GM18505 (cell line): Measurements from ENCODE around the gene CDH2.

Source experiments
- ATAC-seq: cut with Tn5 transposase; IDR thresholded peaks from one replicate; pipeline ENCODE4 v1.9.1; 2021; ENCODE audit not compliant: unreplicated experiment
- POLR2A ChIP-seq: IDR thresholded peaks from 4 replicates; pipeline ENCODE4 v1.6.1; 2011; ENCODE audit warnings: borderline replicate concordance; ENCODE audit not compliant: insufficient read depth, insufficient read length; ENCODE audit errors: extremely low read depth

Gene CDH2

DNA sequence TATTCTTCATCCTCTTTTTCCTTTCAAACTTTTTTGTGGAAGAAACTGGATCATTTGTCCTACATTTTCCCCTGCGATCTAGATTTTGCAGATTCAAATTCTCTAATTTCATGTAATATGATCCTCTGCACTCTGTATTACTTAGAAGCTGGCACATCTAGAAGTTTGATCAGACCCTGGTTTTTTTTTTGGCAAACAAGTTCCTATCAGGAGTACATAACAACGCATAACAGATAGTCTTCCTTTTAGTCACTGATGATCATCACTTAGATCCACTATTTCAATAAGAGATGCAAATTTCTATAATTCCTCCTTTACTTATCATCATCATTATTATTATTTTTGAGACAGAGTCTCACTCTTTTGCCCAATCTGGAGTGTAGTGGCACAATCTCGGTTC lies 117.1 kb downstream of the CDH2 start:
- no peak for ATAC-seq
- TF ChIP-seq POLR2A: no peak

DNA sequence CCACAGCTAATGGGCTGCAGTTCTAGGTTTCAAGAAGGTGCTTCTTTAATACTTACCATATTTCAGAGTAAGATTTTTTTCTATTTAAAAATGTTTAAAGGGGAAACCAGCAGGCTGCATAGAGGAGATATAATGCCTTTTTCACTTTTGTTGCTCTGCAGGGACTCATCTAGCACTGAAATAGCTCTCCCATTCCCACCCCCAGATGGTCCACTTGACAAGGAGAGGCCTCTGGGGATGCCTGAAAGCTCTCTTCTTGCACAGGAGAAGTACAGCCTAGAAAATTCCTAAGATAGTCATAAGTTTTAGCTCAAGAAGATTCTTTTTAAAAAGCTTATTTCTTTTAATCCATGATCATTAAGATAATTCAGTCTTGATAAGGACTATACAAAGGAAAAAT lies 126.4 kb downstream of the CDH2 start:
- TF ChIP-seq POLR2A: no peak
- no peak for ATAC-seq

DNA sequence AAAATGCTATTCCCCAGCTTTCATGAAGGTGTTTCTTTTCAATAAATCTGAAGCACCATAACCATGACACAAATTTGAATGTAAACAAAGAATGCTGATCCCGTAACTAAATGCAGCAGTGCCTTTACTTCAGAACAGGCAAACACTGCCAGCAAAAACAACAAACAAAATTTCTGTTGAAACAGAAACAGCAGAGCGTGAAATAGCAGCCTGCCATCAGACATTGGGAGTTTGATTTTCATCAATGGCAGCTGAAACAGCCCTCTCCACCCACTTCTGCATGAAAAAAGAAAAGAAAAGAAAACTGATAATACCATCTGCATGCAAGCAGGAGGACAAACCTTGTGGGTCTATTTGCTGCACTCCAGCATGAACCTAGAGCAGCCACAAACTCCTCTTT lies 128.3 kb downstream of the CDH2 start:
- no peak for TF ChIP-seq POLR2A

DNA sequence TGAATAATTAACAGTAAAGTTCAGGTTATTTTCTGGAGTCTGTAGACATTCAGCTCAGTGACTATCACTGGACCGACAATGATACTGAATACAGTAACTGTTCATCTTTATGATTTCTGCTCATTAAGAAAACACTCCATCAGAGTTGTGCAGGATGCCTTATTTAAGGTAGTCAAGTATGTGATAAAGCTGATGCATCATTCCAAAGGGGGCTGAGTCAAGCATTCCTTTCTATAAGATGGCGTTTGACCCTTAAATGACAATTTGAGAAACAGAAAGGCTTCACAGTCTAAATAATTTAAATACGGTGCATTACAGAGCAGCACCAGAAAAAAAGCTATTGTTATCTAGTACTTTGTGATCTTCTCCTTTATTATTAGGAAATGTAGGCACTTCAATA lies 131.1 kb downstream of the CDH2 start:
- no peak for TF ChIP-seq POLR2A
- ATAC-seq: no peak

More for the DNA sequence above, 128.3 kb downstream of the CDH2 start:
- ATAC-seq: no peak

DNA sequence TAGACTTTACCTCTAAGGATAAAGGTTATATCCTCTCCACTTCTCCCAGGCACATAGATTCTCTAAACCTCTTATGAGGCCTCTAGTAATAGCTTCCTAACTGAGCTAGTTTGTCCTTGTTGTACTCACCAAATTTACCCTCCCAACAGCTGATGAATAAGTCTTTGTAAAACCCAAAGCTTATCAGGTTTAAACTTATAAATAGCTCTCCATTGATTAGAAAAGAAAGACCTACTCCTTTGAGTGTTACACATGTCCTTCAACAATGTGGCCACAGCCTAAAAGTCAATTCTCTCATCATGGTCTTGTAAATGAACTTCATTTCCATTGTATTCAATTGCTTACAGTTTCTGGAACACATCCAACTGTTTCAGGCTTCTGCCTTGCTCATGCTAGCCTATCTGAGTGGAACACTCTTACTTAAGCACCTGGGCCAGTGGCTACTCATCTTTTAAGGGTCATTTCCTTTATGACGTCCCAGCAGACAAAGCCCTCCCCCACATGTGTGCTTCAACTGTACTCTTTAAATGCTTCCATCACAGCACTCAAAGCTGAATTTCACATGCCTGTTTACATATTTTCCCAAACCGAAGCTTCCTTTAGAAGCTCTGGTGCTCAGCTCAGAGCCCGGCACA lies 131.6 kb downstream of the CDH2 start:
- no peak for ATAC-seq

DNA sequence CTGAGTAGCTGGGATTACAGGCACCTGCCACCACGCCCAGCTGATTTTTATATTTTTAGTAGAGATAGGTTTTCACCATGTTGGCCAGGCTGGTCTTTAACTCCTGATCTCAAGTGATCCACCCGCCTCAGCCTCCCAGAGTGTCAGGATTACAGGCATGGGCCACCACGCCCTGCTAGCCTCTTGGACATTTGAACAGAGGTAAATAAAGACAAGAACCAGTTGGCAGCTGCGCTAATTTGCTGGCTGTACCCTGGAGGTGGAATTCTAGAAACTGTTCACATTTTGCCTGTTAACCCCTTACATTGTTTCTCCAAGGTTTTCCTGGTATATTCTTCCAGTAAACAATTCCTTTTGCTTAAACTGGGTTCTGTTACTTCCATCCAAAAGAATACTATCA lies 132.9 kb downstream of the CDH2 start:
- no peak for ATAC-seq
- TF ChIP-seq POLR2A: no peak

More for the DNA sequence above, 131.6 kb downstream of the CDH2 start:
- no peak for TF ChIP-seq POLR2A

DNA sequence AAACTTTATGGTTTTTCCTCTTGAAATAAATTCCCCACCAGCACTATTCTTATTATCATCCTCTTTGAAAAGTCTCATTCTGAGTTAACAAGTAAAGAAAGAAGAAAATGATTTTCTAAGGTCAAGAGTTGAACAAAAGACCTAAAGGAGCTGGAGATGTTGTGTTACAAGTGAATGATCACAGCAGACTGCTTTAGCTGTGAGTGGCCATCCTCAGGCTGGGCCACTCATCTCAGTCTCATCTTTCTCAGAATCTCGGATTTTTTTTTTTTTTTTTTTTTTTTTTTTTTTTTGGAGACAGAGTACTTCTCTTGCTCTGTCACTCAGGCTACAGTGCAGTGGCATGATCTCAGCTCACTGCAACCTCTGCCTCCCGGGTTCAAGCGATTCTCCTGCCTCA lies 133.3 kb downstream of the CDH2 start:
- no peak for TF ChIP-seq POLR2A
- no peak for ATAC-seq

DNA sequence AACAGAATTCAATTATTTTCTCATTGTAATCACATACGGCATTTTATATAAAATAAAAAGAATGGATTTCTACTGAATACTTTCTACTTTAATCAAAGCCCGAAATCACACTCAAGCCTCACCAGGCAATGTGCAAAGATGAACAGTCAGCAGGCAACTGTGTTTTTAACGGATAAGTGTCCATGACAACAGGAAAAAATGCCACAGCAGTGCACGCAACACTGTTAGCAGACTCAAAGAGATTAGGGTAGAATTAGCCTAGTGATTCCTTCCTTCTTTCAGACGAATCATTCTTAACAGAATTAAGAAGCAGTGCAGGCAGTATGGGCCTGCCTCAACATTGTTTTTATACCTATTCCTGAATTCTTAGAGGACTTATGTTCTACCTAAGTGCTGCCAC lies 135.6 kb downstream of the CDH2 start:
- TF ChIP-seq POLR2A: no peak
- ATAC-seq: no peak

DNA sequence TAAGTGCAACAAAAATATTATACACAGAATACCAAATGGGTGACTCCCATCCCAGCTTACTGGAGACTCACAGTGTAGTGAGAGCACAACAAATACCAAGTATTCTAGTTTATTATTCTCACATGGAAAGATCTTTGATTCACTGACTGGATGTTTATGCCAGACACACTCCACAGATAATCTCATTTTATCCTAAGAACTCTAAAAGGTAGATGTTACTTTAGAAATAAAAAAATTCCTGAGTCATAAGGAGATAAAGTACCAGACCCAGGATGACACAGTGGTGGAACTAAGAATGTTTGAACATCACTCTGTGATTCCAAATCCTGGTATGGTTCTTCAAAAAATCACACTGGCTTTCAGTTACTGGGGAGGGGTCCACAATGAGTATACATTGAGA lies 136.2 kb downstream of the CDH2 start:
- ATAC-seq: no peak
- no peak for TF ChIP-seq POLR2A

DNA sequence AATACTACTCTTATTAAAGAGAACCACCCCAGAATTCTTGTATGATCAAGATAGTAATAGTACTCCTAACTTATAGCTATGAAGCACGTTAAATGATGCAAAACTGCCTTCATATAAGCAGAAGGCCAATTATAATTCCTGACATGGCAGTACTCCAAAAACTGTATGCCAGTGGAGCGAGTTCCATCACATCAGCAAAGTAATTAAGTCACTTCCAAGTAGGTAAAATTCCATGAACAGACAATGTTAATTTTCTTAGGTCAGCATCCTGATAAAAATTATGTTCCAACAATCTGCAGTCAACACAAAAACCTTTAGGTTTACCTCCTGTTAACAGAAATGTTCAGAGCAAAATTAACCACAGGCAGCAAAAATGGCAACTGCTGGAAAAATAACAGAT lies 136.7 kb downstream of the CDH2 start:
- TF ChIP-seq POLR2A: no peak

DNA sequence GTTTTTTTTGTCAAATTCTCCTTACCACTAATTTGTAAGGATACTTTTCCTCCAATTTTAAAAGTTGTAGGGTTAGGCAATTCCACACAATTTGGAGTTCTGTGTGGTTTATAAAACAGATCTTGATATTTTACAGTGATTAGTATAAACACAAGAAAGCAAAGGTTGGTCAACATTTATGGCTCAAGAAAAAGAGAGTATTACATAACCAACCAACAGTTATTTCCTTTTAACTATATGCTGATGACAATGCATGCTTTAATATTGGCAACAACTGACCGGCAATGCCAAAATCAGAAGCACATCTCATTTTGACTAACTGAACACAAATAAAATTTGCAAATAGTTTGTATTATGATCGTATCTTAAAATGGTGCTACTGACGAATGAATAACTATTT lies 137.2 kb downstream of the CDH2 start:
- TF ChIP-seq POLR2A: no peak
- ATAC-seq: no peak

More for the DNA sequence above, 136.7 kb downstream of the CDH2 start:
- ATAC-seq: no peak

DNA sequence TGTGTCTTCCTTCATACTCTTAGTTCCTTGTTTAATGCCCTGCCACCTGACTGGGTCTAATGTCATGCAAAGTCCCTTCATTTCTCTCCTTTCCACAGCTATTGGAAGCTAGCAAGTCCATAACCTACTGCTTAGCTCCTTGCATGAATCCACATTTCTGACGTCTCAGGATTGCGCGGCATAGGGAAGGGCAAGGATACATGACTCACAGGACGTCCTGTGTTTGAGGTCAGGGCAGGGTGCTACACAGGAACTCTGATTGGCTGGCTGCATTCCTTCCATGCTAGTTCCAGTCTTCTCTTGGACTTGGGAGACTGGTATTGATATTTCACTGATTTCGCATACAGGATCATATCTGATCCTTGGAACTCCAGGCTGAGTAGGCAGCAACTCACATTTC lies 137.9 kb downstream of the CDH2 start:
- no peak for ATAC-seq
- TF ChIP-seq POLR2A: no peak

DNA sequence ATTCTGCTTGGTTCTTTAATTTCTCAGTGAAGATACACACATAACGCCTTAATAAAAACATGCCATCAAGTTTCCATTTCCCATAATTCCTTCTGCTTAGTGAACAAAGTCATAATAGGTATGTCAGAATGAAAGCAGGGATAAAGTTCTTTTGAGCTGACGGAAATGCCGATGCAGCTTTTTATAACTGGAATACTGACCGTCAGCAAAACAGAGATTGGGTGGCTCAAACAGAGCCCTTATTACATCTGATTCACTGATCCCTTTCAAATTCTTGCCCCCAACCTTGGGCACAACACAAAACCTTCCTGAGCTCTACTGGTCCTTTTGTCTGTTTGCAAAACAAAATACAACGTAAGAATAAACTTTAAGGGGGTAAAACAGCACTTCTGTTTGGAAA lies 140.4 kb downstream of the CDH2 start:
- no peak for ATAC-seq
- TF ChIP-seq POLR2A: no peak

DNA sequence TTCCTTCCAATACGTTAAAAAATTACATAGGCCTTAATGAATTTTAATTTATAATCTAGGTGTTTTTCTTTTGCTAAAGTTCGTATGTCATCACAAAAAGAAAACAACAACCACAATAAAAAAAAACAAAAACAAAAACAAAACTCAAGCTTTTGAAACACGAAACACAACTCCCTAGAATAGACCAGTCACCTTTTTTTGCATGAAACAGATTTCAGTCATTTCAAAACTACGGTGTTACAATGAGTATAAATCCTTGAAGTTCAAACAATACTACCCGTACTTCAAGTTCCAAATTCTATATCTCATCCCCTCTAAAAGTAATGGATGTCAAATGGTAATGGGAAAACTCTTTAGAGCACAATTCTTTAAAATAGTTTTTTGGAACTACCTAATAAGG lies 142.4 kb downstream of the CDH2 start:
- no peak for TF ChIP-seq POLR2A
- ATAC-seq: no peak

DNA sequence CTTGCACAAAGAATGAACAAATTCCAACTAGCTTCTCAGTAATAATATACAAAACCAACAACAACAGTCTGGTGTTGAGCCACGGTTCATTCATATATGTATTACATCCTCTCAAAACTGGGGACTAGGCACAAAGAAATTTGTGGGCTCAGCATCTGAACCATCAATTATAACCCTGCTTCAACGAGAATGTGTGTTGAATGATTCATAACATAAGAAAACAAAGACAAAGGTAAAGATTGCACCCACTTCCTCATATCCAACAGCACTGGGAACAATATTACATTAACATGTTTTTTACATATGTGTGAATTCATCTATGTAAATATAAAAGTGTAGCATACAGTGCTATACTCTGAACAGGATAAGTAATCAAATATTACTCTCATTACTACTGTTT lies 144.8 kb downstream of the CDH2 start:
- no peak for TF ChIP-seq POLR2A
- no peak for ATAC-seq

DNA sequence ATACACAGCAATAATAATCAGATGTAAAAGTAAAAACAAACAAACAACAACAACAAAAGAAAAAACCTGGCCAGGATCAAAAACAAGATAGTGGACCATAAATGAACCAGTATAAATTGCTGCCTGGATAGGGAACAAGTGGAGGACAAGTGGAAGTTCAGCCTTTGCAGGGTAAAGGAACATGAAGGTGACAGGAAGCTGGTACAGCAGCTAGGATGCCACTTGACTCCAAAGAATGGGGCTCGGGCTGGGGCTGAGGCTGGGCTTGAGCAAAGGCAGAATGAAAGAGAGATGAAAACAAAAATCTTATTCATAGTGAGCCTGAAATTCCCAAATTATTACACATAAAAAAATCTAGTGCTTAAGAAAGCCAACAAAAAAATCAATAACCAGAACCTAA lies 146.5 kb downstream of the CDH2 start:
- no peak for TF ChIP-seq POLR2A
- no peak for ATAC-seq

DNA sequence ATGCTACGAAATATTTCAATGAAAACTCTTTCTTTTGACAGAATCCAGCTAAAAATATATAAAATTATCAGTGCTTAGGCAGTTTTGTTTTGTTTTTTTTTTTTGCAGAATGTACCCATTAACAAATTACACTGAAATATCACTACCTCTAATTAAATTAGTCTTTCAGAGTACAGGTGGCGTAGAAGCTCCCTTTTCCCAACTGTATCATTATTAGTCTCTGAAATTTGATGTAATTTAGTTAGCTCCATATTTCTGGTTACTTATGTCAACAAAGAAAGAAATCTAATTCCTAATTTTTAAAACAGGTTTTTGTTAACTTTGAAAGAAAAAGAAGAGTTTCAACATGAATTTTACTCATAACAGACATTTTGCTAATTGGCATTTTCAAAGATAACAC lies 149.2 kb downstream of the CDH2 start:
- TF ChIP-seq POLR2A: no peak
- ATAC-seq: no peak
